Coronary artery (tissue), 2 donors: ENCODE data around the gene SYT6.

Experiments used
- DNase-seq: peaks from one replicate; pipeline ENCODE4 v3.0.0-alpha.2; 2017; ENCODE audit warnings: low spot score
- H3K27ac ChIP-seq, 2 donors: fragments of 200-600 bp; sonication (generic); one replicate each; pipeline ENCODE4 v1.5.1; 2016 to 2019
- H3K4me3 ChIP-seq: fragments of 200-600 bp; sonication (generic); 2 replicates; pipeline ENCODE4 v1.5.1; 2016; ENCODE audit warnings: mild to moderate bottlenecking, moderate library complexity
- CTCF ChIP-seq: fragments of 200-600 bp; sonication (generic); IDR thresholded peaks from one replicate; pipeline ENCODE4 v1.5.1; 2019; ENCODE audit warnings: antibody characterized with exemption

The SYT6 gene

GRCh38 chr1:114169509-114169908 is 15.8 kb upstream of the SYT6 start:
- H3K4me3 ChIP-seq = no peak overlapping the region
- TF ChIP-seq CTCF = no peak
- DNase-seq = no peak
- no peak overlapping the region for H3K27ac ChIP-seq

- Histone ChIP-seq H3K4me3 (no peak overlapping the region), H3K27ac (no peak overlapping the region)
- DNase-seq = no peak
- no peak for TF ChIP-seq CTCF
Observed at GRCh38 chr1:114167226-114167625, 13.6 kb upstream of the SYT6 start.

DNA sequence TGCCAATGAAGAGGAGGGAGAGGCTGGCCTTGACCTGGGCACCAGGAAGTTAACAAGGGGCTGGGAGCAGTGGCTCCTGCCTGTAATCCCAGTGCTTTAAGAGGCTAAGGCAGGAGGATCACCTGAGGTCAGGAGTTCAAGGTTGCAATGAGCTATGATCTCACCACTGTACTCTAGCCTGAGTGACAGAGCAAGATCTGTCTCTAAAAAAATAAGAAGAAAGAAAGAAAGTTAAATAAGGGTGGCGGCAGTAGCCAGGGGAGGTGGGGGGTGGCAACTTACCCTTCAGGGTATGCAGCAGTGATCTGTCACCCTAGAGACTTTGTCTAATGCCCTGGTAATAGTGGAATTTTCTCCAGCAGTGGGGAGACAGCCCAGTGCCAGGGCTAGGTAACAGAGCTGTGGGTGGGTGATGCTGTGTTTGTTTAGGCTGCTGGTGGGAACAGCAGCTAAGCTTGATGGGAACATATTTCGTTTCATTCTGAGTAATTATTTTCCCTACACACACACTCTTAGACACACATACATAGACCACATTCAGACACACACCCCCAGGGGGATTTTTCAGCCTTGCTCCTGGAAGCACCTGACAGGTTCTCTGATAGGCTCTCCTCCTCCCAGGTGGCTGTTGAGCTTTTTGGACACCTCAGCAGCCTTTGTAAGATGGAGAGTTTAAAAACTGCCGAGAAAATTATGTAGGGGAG is 11.3 kb upstream of the SYT6 start:
- TF ChIP-seq CTCF = no peak
- Histone ChIP-seq H3K27ac (no peak overlapping the region), H3K4me3 (no peak overlapping the region)
- DNase-seq = no peak

GRCh38 chr1:114159941-114160340 is 6.3 kb upstream of the SYT6 start:
- TF ChIP-seq CTCF = no peak
- no peak overlapping the region for H3K27ac ChIP-seq
- no peak for DNase-seq
- H3K4me3 ChIP-seq = no peak overlapping the region

DNA sequence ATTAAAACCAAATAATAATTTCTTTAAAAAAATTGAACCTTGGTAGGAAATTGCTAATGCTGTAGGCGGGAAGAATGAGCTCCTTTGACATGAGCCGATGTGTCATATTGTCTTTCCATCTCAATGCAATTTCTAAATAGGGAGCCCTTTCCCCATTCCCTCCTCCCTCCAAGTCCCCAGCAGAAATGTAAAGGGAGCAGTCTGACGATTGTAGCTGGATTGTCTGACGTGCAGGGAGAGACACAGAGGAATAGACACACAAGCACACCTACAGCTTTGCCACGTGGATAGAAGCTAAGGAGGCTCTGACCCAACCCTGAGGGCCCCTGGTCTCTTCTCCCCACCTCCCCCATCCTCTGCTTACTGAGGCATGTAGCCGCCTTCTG is 3.6 kb upstream of the SYT6 start:
- H3K27ac ChIP-seq = no peak overlapping the region
- H3K4me3 ChIP-seq = no peak overlapping the region
- no peak for TF ChIP-seq CTCF
- DNase-seq = peak; percentile 24

- peak; percentile 56 for DNase-seq
- no peak overlapping the region for H3K27ac ChIP-seq
- H3K4me3 ChIP-seq = no peak overlapping the region
- no peak for TF ChIP-seq CTCF
Observed at GRCh38 chr1:114156538-114157274, 3.0 kb upstream of the SYT6 start.

GRCh38 chr1:114155706-114156105 is 2.0 kb upstream of the SYT6 start:
- no peak overlapping the region for H3K4me3 ChIP-seq
- H3K27ac ChIP-seq = no peak overlapping the region
- no peak for TF ChIP-seq CTCF
- DNase-seq = no peak
